ENCODE results near the gene ABCA4. TPM values are rescaled to one million over a fixed set of nuclear protein-coding genes. Genes with fewer than 3 reads are reported as not detected.

Gene ABCA4
- total RNA-seq, 2 experiments from 2014 or later: 0.14 to 0.18 TPM

DNA sequence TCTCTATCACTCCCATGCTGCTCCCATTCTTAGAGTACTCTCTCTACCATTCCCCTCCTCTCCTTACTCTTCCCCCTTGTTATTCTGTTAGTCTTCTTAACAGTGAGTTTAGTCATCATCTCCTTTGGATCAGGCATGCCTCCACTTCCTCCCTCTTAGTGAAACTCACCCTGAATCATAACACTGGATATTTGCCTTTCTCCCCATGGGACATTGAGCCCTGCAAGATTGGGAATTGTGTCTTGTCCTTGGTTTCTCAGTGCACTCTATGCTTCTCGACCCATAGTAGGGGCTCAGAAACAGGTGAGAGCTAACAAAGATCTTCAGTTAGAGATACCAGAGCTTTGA is 143.4 kb downstream of the ABCA4 start:
- Mint-ChIP-seq H3K27me3 (no peaks in the 10 kb centered on the region), H3K4me3 (no peak overlapping the region), H3K27ac (no peak overlapping the region), H3K4me1 (no peaks in the 10 kb centered on the region), H3K9me3 (ENCODE audit: low read depth) (no peaks in the 10 kb centered on the region), H3K36me3 (ENCODE audit: low read depth) (no peaks in the 10 kb centered on the region)
- no peak for ATAC-seq
- POLR2A ChIA-PET: no interaction called here
- no peak for DNase-seq
- CTCF ChIA-PET: interaction anchor here (0.6 to 1.1 kb wide), 2 partner anchors 9 to 18 kb away, joined by 3 to 5 read pairs; no protein-coding TSS in a partner anchor
- intact Hi-C loops (cut with DNase I, micrococcal nuclease): no loop called here

GRCh38 chr1:93976711-93977597 is 144.0 kb downstream of the ABCA4 start:
- POLR2A ChIA-PET: no interaction called here
- DNase-seq (no peak), ATAC-seq (no peak)
- Mint-ChIP-seq H3K36me3 (ENCODE audit: low read depth) (no peaks in the 10 kb centered on the region), H3K27me3 (no peaks in the 10 kb centered on the region), H3K9me3 (ENCODE audit: low read depth) (no peaks in the 10 kb centered on the region), H3K27ac (no peak overlapping the region), H3K4me3 (no peak overlapping the region), H3K4me1 (no peaks in the 10 kb centered on the region)
- intact Hi-C loops (cut with DNase I, micrococcal nuclease): no loop called here
- CTCF ChIA-PET: interaction anchor here (0.6 to 1.1 kb wide), 2 partner anchors 8 to 17 kb away, joined by 3 to 5 read pairs; no protein-coding TSS in a partner anchor

DNA sequence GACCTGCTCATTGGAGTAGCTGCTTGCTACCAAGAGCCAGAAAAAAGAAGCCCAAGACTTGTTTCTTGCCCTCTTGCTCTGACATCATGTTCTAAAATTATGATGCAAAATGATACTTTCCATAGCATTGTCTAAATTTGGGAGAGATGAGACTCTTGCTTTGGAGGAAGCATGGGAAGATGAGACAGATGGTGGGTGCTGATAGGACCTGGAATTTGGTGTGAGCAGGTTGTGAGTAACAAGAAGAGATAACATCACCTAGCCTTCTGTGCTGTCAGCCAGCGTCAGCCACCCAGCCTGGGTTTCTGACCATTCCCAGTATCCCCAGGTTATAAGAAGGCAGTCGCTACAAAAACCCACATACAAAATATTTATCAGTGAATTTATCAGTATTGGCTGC is 144.7 kb downstream of the ABCA4 start:
- Mint-ChIP-seq H3K9me3 (ENCODE audit: low read depth) (no peaks in the 10 kb centered on the region), H3K36me3 (ENCODE audit: low read depth) (no peaks in the 10 kb centered on the region), H3K4me3 (no peak overlapping the region), H3K27ac (no peak overlapping the region), H3K27me3 (no peaks in the 10 kb centered on the region), H3K4me1 (no peaks in the 10 kb centered on the region)
- ChIA-PET CTCF (no interaction called here), POLR2A (no interaction called here)
- ATAC-seq (no peak), DNase-seq (no peak)
- intact Hi-C loops (cut with DNase I, micrococcal nuclease): no loop called here

DNA sequence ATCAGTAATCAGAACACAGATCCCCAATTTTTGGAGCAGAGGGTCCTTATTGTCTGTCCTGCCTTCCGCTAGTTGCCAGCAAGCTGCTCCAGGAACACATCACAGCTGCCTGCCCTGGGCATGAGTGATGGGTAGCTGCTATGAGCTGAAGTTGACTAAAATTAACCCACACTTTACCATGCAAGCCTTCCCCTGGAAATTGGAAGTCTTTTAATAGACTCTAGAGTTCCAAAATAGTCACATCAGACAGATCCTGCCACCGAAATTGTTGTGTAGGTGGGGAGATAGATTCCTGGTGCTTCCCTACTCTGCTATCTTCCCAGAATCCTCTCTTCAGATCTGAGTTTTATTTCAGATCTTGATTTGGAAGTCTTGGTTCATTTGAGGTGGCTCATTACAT is 148.6 kb downstream of the ABCA4 start:
- ChIA-PET POLR2A (no interaction called here), CTCF (no interaction called here)
- no peaks in the 10 kb centered on the region for H3K9me3 Mint-ChIP-seq (ENCODE audit: low read depth)
- no peaks in the 10 kb centered on the region for H3K36me3 Mint-ChIP-seq (ENCODE audit: low read depth)
- DNase-seq (no peak), ATAC-seq (no peak)
- no peaks in the 10 kb centered on the region for H3K27me3 Mint-ChIP-seq
- no peaks in the 10 kb centered on the region for H3K4me1 Mint-ChIP-seq
- intact Hi-C loops (cut with DNase I, micrococcal nuclease): no loop called here
- H3K27ac Mint-ChIP-seq: no peak overlapping the region
- H3K4me3 Mint-ChIP-seq: no peak overlapping the region

- no peak for DNase-seq
- intact Hi-C loops (cut with DNase I, micrococcal nuclease): no loop called here
- no peak overlapping the region for H3K4me3 Mint-ChIP-seq
- ChIA-PET POLR2A (no interaction called here), CTCF (no interaction called here)
- H3K9me3 Mint-ChIP-seq (ENCODE audit: low read depth): no peaks in the 10 kb centered on the region
- H3K4me1 Mint-ChIP-seq: no peaks in the 10 kb centered on the region
- ATAC-seq: no peak
- H3K27ac Mint-ChIP-seq: no peak overlapping the region
- no peaks in the 10 kb centered on the region for H3K36me3 Mint-ChIP-seq (ENCODE audit: low read depth)
- H3K27me3 Mint-ChIP-seq: no peaks in the 10 kb centered on the region
Measured at GRCh38 chr1:93969887-93970286, 151.1 kb downstream of the ABCA4 start.

GRCh38 chr1:93969371-93969770 is 151.6 kb downstream of the ABCA4 start:
- Mint-ChIP-seq H3K4me1 (no peaks in the 10 kb centered on the region), H3K9me3 (ENCODE audit: low read depth) (no peaks in the 10 kb centered on the region), H3K27me3 (no peaks in the 10 kb centered on the region), H3K36me3 (ENCODE audit: low read depth) (no peaks in the 10 kb centered on the region), H3K4me3 (no peak overlapping the region), H3K27ac (no peak overlapping the region)
- ATAC-seq (no peak), DNase-seq (no peak)
- intact Hi-C loops (cut with DNase I, micrococcal nuclease): no loop called here
- ChIA-PET CTCF (interaction anchor here (0.9 to 1.2 kb wide), 4 partner anchors 8 to 365 kb away, joined by 3 to 4 read pairs (median 3); no protein-coding TSS in a partner anchor), POLR2A (no interaction called here)

DNA sequence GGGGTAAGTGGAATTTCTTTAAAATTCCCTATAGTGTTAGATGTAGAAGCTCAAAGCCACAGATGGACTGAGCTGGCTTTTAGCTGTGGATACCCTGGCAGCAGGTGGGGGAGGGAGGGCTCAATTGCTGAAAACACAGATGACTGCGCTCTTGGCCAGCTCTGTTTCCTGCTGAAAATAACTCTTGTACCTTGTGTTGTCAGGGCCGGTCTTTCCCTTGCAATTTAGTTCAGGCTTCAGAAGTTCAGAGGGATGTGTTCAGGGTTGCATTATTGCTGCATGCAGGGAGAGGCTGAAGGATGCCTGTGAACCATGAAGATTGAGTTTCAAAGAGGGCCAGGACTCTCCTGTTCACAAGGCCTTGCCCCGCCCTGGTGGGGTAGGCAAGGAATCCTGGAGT is 153.6 kb downstream of the ABCA4 start:
- no peaks in the 10 kb centered on the region for H3K36me3 Mint-ChIP-seq (ENCODE audit: low read depth)

DNA sequence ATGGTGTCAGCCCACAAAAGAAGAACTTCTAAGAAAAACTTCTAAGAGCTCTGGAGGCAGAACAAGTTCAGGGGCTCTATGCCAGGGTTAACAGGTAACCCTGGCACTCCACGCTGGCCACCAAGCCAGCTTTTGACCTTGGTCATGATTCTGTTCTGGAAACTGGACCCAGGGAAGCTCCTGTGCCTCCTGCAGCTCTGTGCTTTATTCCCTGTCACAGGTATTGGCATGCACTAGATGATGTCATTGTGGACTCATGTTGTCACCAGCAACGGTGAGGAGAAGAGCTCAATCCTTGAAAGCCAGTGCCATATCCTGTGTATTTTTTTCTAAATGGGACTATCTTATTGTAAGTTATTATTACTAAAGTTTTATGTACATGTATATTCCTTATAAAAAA is 155.1 kb downstream of the ABCA4 start:
- ChIA-PET CTCF (interaction anchor here (0.5 kb wide), 2 partner anchors 59 to 839 kb away, joined by 3 read pairs; no protein-coding TSS in a partner anchor), POLR2A (no interaction called here)
- Mint-ChIP-seq H3K27ac (no peak overlapping the region), H3K36me3 (ENCODE audit: low read depth) (no peaks in the 10 kb centered on the region), H3K27me3 (no peaks in the 10 kb centered on the region), H3K4me1 (no peaks in the 10 kb centered on the region), H3K4me3 (no peak overlapping the region), H3K9me3 (ENCODE audit: low read depth) (no peaks in the 10 kb centered on the region)
- DNase-seq (no peak), ATAC-seq (no peak)
- intact Hi-C loops (cut with DNase I, micrococcal nuclease): no loop called here

More for the DNA sequence above, 153.6 kb downstream of the ABCA4 start:
- no peak for ATAC-seq
- no peak for DNase-seq
- ChIA-PET POLR2A (no interaction called here), CTCF (no interaction called here)
- no peaks in the 10 kb centered on the region for H3K4me1 Mint-ChIP-seq
- H3K27me3 Mint-ChIP-seq: no peaks in the 10 kb centered on the region
- H3K9me3 Mint-ChIP-seq (ENCODE audit: low read depth): no peaks in the 10 kb centered on the region
- no peak overlapping the region for H3K27ac Mint-ChIP-seq
- intact Hi-C loops (cut with DNase I, micrococcal nuclease): no loop called here
- H3K4me3 Mint-ChIP-seq: no peak overlapping the region

DNA sequence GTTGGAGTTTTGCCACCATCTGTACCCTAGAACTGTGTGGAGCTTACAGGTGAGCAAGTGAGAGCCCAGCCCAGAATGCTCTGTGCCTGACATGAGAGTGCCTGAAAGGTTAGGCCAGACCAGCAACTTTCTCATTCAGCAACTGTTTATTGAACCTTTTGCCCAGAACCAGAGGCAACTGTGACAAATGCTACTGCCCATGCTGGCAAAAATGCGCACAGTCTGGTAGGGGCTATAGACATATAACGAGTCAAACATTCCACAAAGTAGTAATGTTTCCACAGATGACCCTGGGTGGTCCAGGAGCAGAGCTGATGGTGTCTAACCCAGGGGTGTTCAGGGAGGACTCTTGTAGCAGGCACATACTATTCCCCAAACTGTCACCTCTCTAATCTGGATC is 155.7 kb downstream of the ABCA4 start:
- ChIA-PET POLR2A (no interaction called here), CTCF (interaction anchor here (0.5 to 0.8 kb wide), 2 partner anchors 60 to 427 kb away, joined by 3 read pairs; no protein-coding TSS in a partner anchor)
- intact Hi-C loops (cut with DNase I, micrococcal nuclease): no loop called here
- no peaks in the 10 kb centered on the region for H3K36me3 Mint-ChIP-seq (ENCODE audit: low read depth)
- no peaks in the 10 kb centered on the region for H3K4me1 Mint-ChIP-seq
- ATAC-seq: no peak
- no peaks in the 10 kb centered on the region for H3K9me3 Mint-ChIP-seq (ENCODE audit: low read depth)
- H3K27me3 Mint-ChIP-seq: no peaks in the 10 kb centered on the region
- no peak overlapping the region for H3K4me3 Mint-ChIP-seq
- DNase-seq: no peak
- H3K27ac Mint-ChIP-seq: no peak overlapping the region

DNA sequence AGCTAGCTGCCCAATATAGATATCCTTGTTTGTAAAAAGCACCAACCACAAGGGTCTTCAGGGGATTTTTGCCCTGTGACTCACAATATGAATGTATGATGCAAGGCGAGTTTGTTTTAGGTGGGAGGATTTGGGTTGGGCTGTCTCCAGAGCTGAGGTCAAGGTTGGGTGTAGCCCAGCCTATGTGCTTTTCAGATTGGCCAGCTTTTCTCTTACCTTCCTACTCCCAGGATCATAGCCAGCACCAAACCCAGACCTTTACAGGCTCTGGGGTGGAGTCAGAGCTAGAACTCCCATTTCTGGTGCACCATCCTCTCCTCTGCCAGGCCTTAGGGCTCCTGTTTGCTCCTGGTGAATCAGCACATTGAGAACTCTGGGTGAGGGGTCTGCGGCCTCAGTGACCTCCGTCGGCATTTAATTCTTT is 156.2 kb downstream of the ABCA4 start:
- Mint-ChIP-seq H3K36me3 (ENCODE audit: low read depth) (no peaks in the 10 kb centered on the region), H3K9me3 (ENCODE audit: low read depth) (no peaks in the 10 kb centered on the region), H3K27me3 (no peaks in the 10 kb centered on the region), H3K4me3 (no peak overlapping the region), H3K4me1 (no peaks in the 10 kb centered on the region), H3K27ac (no peak overlapping the region)
- POLR2A ChIA-PET: no interaction called here
- DNase-seq (no peak), ATAC-seq (peak; percentile 30)
- CTCF ChIA-PET: interaction anchor here (0.8 kb wide), 1 partner anchor 427 kb away, joined by 3 read pairs; no protein-coding TSS in a partner anchor
- intact Hi-C loops (cut with DNase I, micrococcal nuclease): no loop called here

GRCh38 chr1:93964096-93964776 is 156.7 kb downstream of the ABCA4 start:
- no peaks in the 10 kb centered on the region for H3K9me3 Mint-ChIP-seq (ENCODE audit: low read depth)
- H3K27me3 Mint-ChIP-seq: peaks cover 4% of the 10 kb centered on the region
- ATAC-seq: no peak
- DNase-seq: no peak
- POLR2A ChIA-PET: no interaction called here
- CTCF ChIA-PET: interaction anchor here (0.7 to 0.8 kb wide), 2 partner anchors 313 to 426 kb away, joined by 3 read pairs; no protein-coding TSS in a partner anchor
- no peaks in the 10 kb centered on the region for H3K4me1 Mint-ChIP-seq
- no peak overlapping the region for H3K27ac Mint-ChIP-seq
- H3K36me3 Mint-ChIP-seq (ENCODE audit: low read depth): no peaks in the 10 kb centered on the region
- intact Hi-C loops (cut with DNase I, micrococcal nuclease): no loop called here
- H3K4me3 Mint-ChIP-seq: no peak overlapping the region

GRCh38 chr1:93963585-93963984 is 157.4 kb downstream of the ABCA4 start:
- peaks cover 4% of the 10 kb centered on the region for H3K27me3 Mint-ChIP-seq
- no peaks in the 10 kb centered on the region for H3K4me1 Mint-ChIP-seq
- no peaks in the 10 kb centered on the region for H3K36me3 Mint-ChIP-seq (ENCODE audit: low read depth)
- ATAC-seq (no peak), DNase-seq (no peak)
- intact Hi-C loops (cut with DNase I, micrococcal nuclease): no loop called here
- CTCF ChIA-PET: no interaction called here
- no peaks in the 10 kb centered on the region for H3K9me3 Mint-ChIP-seq (ENCODE audit: low read depth)
- no peak overlapping the region for H3K27ac Mint-ChIP-seq
- no peak overlapping the region for H3K4me3 Mint-ChIP-seq
- POLR2A ChIA-PET: no interaction called here

Measured in activated CD4-positive, alpha-beta T cell treated with anti-CD3 and anti-CD28 coated beads for 36 hours (primary cell).